ENCODE measurements around the gene RHD.
"Not testable (repeated sequence)": the region's sequence is repeated elsewhere in the genome, so short reads cannot be mapped to it uniquely, and the experiment has no call there.

Gene RHD

GRCh38 chr1:25360596-25361581, 88.6 kb downstream of the RHD start:
- DNase-seq: no peak

DNA sequence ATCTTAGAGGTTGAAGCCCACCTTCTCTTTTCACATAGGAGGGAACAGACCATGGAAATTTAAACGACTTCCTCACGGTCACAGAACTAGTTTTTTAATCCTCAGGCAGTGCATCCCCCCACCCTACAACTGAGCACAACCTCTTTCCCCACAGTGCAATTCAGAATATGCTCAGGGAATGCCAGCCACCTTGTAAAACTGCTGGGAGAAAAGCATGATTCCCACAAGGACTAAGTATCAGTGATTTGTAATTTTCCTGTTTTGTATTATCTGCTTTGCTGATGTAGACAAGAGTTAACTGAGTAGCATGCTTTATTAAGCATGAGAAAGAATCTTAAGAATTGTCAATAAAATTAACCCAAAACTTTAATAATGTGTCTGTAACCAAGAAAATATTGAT, 89.6 kb downstream of the RHD start:
- DNase-seq: no peak

DNA sequence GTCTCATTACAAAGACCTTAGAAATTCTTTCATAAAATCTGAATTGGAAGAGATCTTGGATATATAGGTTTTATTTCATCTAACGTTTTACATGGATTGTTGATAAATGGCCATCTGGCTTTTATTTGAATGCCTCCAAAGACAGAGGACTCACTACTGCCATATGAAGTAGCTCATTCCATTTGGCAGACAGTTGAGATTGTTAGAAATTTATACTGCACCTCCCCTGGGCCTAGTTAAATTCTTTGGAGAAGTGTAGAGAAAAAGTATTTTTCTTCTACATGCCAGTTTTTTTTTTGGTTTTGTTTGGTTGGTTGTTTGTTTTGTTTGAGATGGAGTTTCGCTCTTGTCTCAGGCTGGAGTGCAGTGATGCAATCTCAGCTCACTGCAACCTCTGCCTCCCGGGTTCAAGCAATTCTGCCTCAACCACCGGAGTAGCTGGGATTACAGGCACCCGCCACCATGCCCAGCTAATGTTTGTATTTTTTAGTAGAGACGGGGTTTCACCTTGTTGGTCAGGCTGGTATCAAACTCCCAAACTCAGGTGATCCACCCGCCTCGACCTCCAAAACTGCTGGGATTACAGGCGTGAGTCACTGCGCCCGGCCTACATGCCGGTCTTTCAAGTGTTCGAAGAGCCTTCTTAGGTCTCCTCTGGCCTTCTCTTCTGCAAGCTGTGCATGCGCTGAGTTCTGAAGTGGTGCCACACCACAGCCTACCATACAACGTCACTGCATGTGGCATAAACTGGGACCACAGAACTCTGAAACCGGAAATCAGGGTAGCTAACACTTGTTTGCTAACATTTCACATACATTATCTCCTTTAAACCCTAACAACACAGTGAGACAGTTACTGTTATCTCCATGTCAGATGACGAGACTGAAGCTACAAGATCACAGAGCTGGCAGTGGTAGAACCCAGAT, 90.6 kb downstream of the RHD start:
- not testable (repeated sequence) for DNase-seq

- DNase-seq: no peak
Observed at GRCh38 chr1:25369241-25369640, 96.9 kb downstream of the RHD start.

- DNase-seq: not testable (repeated sequence)
Observed at GRCh38 chr1:25369691-25370271, 97.5 kb downstream of the RHD start.

DNA sequence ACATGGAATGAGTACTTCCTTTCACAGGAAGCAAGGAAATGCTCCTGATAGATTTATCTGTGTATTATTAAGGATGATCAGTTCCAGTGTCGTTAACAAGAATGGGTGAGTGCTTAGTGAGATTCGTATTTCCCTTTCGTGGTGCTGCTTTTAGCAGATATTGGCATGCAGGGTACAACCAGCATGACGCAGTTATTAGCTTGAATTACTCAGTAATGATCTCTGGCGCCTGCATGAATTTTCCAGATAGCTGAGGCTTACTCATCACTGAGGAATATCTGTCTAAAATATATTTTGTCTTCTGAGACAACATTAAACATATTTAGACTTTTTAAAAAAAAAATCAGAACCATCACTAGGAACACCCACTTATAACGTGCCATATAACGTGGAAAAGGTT, 99.4 kb downstream of the RHD start:
- not testable (repeated sequence) for DNase-seq

- not testable (repeated sequence) for DNase-seq
Observed at GRCh38 chr1:25378367-25378766, 106.1 kb downstream of the RHD start.
